Testis (tissue), 3 donors: ENCODE data around the gene ITPK1. TPM values are rescaled to one million over a fixed set of nuclear protein-coding genes. Genes with fewer than 3 reads are reported as not detected.

Source experiments
- DNase-seq: peaks from one replicate; pipeline ENCODE4 v3.0.0-alpha.2; 2019
- H3K27ac ChIP-seq, 2 donors: fragments of 200-600 bp; sonication (generic); one replicate each; pipeline ENCODE4 v1.5.1; 2019
- H3K27me3 ChIP-seq: fragments of 200-600 bp; sonication (generic); one replicate; pipeline ENCODE4 v1.5.1; 2019
- H3K36me3 ChIP-seq: fragments of 200-600 bp; sonication (generic); one replicate; pipeline ENCODE4 v1.5.1; 2017; ENCODE audit warnings: low read depth; ENCODE audit errors: missing control alignments
- H3K4me1 ChIP-seq: fragments of 200-600 bp; sonication (generic); one replicate; pipeline ENCODE4 v1.5.1; 2019
- H3K4me3 ChIP-seq, 2 donors: fragments of 200-600 bp; sonication (generic); one replicate each; pipeline ENCODE4 v1.5.1; 2017 to 2019
- H3K9me3 ChIP-seq: fragments of 200-600 bp; sonication (generic); one replicate; pipeline ENCODE4 v1.5.1; 2017
- POLR2A ChIP-seq: fragments of 450-650 bp; IDR thresholded peaks from one replicate; pipeline ENCODE4 v1.6.1; 2017; ENCODE audit warnings: antibody characterized with exemption, mild to moderate bottlenecking, moderate library complexity
- WGBS, 2 donors: methylation state at CpG; one replicate each; pipeline ENCODE4 v1.1.5; 2018; 5-methylcytosine and 5-hydroxymethylcytosine counted together
- intact Hi-C: fragments of 100-400 bp; cut with DNase I; formaldehyde crosslinking; loops from one replicate; pipeline ENCODE4 v1.15.1; 2023; ENCODE audit warnings: low total_unique reads
- polyA plus RNA-seq: library from polyadenylated mRNA; stranded (reverse); fragments of 350-450 nt; fragmentation: Illumina TruSeq; extraction: RNeasy Lipid Tissue Mini Kit (QIAGEN cat#74804); gene quantifications from one replicate; pipeline ENCODE4 v1.2.3, GENCODE V29; 2014; ENCODE audit warnings: low read depth, low replicate concordance; ENCODE audit not compliant: insufficient read depth
- total RNA-seq, 2 donors: library from RNA; depleted of rRNA; stranded (reverse); fragments of >200 nt; gene quantifications; one replicate each; pipeline ENCODE4 v1.2.3, GENCODE V29; 2016
- TF ChIP-seq, protein P1 (sequence below), 3 experiments: fragments of 450-650 bp in 2 of 3; fragments of 200-600 bp in 1 of 3; sonication (generic) in 1 of 3; IDR thresholded peaks; one replicate each; pipeline ENCODE4 v1.5.1; 2016 to 2019; ENCODE audit warnings: antibody characterized with exemption in 3 of 3, mild to moderate bottlenecking in 2 of 3, moderate library complexity in 1 of 3

ITPK1 gene
- total and polyA plus RNA-seq, 3 donors from 2014 or later, result 78.3 to 92.5 (median 90.6) TPM

- DNase-seq, result no peak
These were observed 82.4 kb downstream of the ITPK1 start for GRCh38 chr14:93033084-93033982.

DNA sequence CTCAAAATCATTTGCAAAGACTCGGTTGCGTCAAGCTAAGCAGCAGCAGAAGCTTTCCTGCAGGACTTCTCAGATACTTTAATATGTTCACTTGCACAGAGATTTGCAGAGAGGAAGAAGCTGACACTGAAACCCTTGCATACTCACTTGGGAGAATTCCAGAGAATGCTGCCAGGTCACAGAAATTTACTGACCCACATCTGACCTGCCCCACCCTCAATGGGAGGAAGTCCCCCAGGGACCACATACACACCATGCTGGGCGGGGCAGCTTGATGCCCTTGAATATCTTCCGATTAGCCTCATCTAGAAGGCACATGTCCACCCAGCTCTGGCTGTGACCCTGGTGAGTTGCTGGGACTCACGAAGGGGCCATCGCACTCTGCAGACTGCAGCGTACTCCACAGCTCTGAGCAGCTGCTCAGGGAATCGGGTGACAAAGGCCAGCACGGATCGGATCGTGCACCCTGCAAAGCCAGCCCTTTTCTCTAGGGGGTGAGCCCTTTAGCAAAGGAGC lies 83.2 kb downstream of the ITPK1 start:
- Histone ChIP-seq H3K4me3 (no peak overlapping the region), H3K27ac (peak overlapping the region in 1 of 2 donors; percentile 71), H3K9me3 (no peaks in the 10 kb centered on the region), H3K36me3 (no peaks in the 10 kb centered on the region), H3K27me3 (no peaks in the 10 kb centered on the region), H3K4me1 (peaks cover 55% of the 10 kb centered on the region)
- WGBS, 2 donors, result 35 to 64% methylated on average over 6 to 11 of the region's 11 CpGs
- no peak for TF ChIP-seq POLR2A
- TF ChIP-seq, protein P1, sequence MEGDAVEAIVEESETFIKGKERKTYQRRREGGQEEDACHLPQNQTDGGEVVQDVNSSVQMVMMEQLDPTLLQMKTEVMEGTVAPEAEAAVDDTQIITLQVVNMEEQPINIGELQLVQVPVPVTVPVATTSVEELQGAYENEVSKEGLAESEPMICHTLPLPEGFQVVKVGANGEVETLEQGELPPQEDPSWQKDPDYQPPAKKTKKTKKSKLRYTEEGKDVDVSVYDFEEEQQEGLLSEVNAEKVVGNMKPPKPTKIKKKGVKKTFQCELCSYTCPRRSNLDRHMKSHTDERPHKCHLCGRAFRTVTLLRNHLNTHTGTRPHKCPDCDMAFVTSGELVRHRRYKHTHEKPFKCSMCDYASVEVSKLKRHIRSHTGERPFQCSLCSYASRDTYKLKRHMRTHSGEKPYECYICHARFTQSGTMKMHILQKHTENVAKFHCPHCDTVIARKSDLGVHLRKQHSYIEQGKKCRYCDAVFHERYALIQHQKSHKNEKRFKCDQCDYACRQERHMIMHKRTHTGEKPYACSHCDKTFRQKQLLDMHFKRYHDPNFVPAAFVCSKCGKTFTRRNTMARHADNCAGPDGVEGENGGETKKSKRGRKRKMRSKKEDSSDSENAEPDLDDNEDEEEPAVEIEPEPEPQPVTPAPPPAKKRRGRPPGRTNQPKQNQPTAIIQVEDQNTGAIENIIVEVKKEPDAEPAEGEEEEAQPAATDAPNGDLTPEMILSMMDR (IDR thresholded peaks at IDR 0.05), result no peak
- intact Hi-C loops, result no loop called here
- DNase-seq, result no peak

More at GRCh38 chr14:93033084-93033982, 82.4 kb downstream of the ITPK1 start:
- no peaks in the 10 kb centered on the region for H3K9me3 ChIP-seq
- intact Hi-C loops, result no loop called here
- H3K27ac ChIP-seq, result peak overlapping the region; percentile 67 to 71
- no peak overlapping the region for H3K4me3 ChIP-seq
- no peaks in the 10 kb centered on the region for H3K36me3 ChIP-seq
- no peaks in the 10 kb centered on the region for H3K27me3 ChIP-seq
- TF ChIP-seq POLR2A, result no peak
- TF ChIP-seq, protein P1 (IDR thresholded peaks at IDR 0.05), result no peak
- peaks cover 62% of the 10 kb centered on the region for H3K4me1 ChIP-seq
- WGBS, 2 donors, result 43 to 70% methylated on average over 6 of the region's 6 CpGs

- Histone ChIP-seq H3K9me3 (no peaks in the 10 kb centered on the region), H3K4me1 (peaks cover 47% of the 10 kb centered on the region), H3K4me3 (no peak overlapping the region), H3K27ac (no peak overlapping the region), H3K27me3 (no peaks in the 10 kb centered on the region), H3K36me3 (no peaks in the 10 kb centered on the region)
- TF ChIP-seq, protein P1 (IDR thresholded peaks at IDR 0.05), result no peak
- TF ChIP-seq POLR2A, result no peak
- intact Hi-C loops, result no loop called here
- DNase-seq, result no peak
- WGBS, 2 donors, result 77 to 88% methylated on average over 15 of the region's 15 CpGs
These were observed 84.0 kb downstream of the ITPK1 start for GRCh38 chr14:93031505-93032315.

DNA sequence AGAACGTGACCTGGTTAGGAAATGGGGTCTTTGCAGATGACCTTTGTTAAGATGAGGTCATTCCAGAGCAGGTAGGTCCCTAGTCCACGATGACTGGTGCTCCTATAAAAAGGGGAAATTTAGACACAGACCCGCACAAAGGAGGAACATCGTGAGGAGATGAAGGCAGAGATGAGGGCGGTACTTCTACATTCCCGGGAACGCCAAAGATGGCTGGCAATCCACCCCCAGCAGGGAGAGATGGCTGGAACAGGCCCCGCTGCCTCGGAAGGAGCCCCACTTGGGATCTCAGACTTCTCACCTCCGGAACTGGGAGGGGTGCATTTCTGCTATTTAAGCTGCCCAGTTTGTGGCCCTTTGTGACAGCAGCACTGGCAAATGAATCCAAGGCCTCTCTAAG lies 85.0 kb downstream of the ITPK1 start:
- no peak for TF ChIP-seq POLR2A
- 90 to 92% methylated on average over 10 of the region's 10 CpGs for WGBS, 2 donors
- no peaks in the 10 kb centered on the region for H3K27me3 ChIP-seq
- no peak overlapping the region for H3K27ac ChIP-seq
- peaks cover 37% of the 10 kb centered on the region for H3K4me1 ChIP-seq
- H3K9me3 ChIP-seq, result no peaks in the 10 kb centered on the region
- intact Hi-C loops, result no loop called here
- no peak for DNase-seq
- H3K36me3 ChIP-seq, result no peaks in the 10 kb centered on the region
- H3K4me3 ChIP-seq, result no peak overlapping the region

DNA sequence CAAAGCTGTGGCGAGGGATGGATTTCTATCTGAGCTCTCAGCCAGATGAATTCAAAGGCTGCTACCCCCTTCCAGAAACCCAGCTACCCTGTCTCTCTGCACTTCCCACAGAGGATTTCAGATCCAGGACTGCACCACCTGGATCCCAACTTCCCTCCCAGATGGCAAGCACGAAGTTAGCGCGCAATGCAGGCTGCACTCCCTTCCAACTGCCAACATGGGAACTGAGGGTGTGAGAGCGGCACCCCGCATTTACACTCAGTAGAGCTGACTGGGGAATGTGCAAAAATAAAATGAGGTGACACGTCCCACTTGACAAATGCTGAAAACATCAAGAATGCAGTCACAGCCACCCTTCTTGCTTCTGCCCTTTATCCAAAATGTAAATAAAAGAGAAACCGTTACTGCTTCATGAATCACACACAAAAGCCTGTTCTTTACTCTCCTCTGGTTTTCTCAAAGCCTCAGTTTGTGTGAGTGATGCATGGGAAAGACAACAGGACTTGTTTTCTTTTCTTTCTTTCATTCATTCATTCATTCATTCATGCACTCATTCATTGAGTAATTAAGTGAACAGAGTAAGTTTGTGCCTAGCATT lies 85.7 kb downstream of the ITPK1 start:
- Histone ChIP-seq H3K9me3 (no peaks in the 10 kb centered on the region), H3K36me3 (no peaks in the 10 kb centered on the region), H3K4me3 (no peak overlapping the region), H3K27me3 (no peaks in the 10 kb centered on the region), H3K27ac (no peak overlapping the region), H3K4me1 (peaks cover 30% of the 10 kb centered on the region)
- DNase-seq, result no peak
- TF ChIP-seq, protein P1 (IDR thresholded peaks at IDR 0.05), result no peak
- no peak for TF ChIP-seq POLR2A
- WGBS, 2 donors, result 91 to 99% methylated on average over 8 of the region's 8 CpGs
- intact Hi-C loops, result no loop called here
